IMR-90 (cell line): ENCODE data around the gene C11orf86. TPM values are rescaled to one million over a fixed set of nuclear protein-coding genes. Genes with fewer than 3 reads are reported as not detected.
A peak's percentile ranks its signal among the peaks of the same experiment; 100 is the strongest.

ENCODE experiments used
- ATAC-seq: fragments of 200-7000 bp; cut with Tn5 transposase; 2 replicates; pipeline ENCODE4 v1.9.1; 2020; ENCODE audit warnings: low read depth, mild to moderate bottlenecking, moderate library complexity
- BruUV-seq: library from RNA; stranded (reverse); fragments of 400-500 nt; replicated peaks from 2 replicates; lab custom pipeline; 2021; lab: Mats Ljungman, UMichigan
- CTCF ChIA-PET: fragments of 300-600 bp; formaldehyde crosslinking; extraction: SDS; loops from one replicate; lab custom pipeline; 2021; ENCODE audit warnings: antibody characterized with exemption; lab: Yijun Ruan, JAX
- POLR2A ChIA-PET: fragments of 300-600 bp; sonication (Branson Sonifier 250); formaldehyde crosslinking; loops from one replicate; lab custom pipeline; 2022; ENCODE audit warnings: antibody characterized with exemption; ENCODE audit not compliant: unreplicated experiment; lab: Charles Lee
- DNase-seq: peaks from one replicate; pipeline ENCODE4 v3.0.0; 2013
- H2AFZ ChIP-seq: replicated peaks from 2 replicates; pipeline ENCODE3; 2013; ENCODE audit warnings: low read length, mild to moderate bottlenecking; ENCODE audit not compliant: poor library complexity
- H2AK5ac ChIP-seq: 2 replicates; pipeline ENCODE4 v1.6.1; 2013; ENCODE audit warnings: low read depth, low read length, inconsistent platforms
- H2AK9ac ChIP-seq: replicated peaks from 2 replicates; pipeline ENCODE3; 2013; ENCODE audit warnings: mild to moderate bottlenecking, low read depth, low read length, moderate library complexity; ENCODE audit not compliant: poor library complexity
- H2BK120ac ChIP-seq: 2 replicates; pipeline ENCODE4 v1.6.1; 2013; ENCODE audit warnings: low read depth, low read length, inconsistent platforms
- H2BK15ac ChIP-seq: 3 replicates; pipeline ENCODE4 v1.6.1; 2013; ENCODE audit warnings: low read depth, low read length, inconsistent platforms
- H2BK20ac ChIP-seq: 2 replicates; pipeline ENCODE4 v1.6.1; 2013; ENCODE audit warnings: low read depth, mild to moderate bottlenecking, inconsistent platforms, low read length, moderate library complexity
- H2BK5ac ChIP-seq: 2 replicates; pipeline ENCODE4 v1.6.1; 2013; ENCODE audit warnings: mild to moderate bottlenecking, low read depth, low read length, inconsistent platforms; ENCODE audit not compliant: poor library complexity, severe bottlenecking
- H3K14ac ChIP-seq: replicated peaks from 2 replicates; pipeline ENCODE4 v1.6.1; 2013; ENCODE audit warnings: low read depth, low read length, inconsistent platforms
- H3K18ac ChIP-seq: 2 replicates; pipeline ENCODE4 v1.6.1; 2013; ENCODE audit warnings: low read depth, low read length, control low read depth
- H3K23ac ChIP-seq: 2 replicates; pipeline ENCODE4 v1.6.1; 2013; ENCODE audit warnings: low read depth, low read length, inconsistent platforms
- H3K27ac ChIP-seq: 2 replicates; pipeline ENCODE4 v1.5.1; 2013; ENCODE audit warnings: mild to moderate bottlenecking, control low read depth, low read length; ENCODE audit not compliant: insufficient read depth
- H3K27me3 ChIP-seq: 2 replicates; pipeline ENCODE4 v1.6.1; 2013; ENCODE audit warnings: low read length; ENCODE audit not compliant: control insufficient read depth, insufficient read depth
- H3K36me3 ChIP-seq: 2 replicates; pipeline ENCODE4 v1.6.1; 2013; ENCODE audit warnings: low read length, mixed read lengths; ENCODE audit not compliant: control insufficient read depth, insufficient read depth
- H3K4ac ChIP-seq: 2 replicates; pipeline ENCODE4 v1.6.1; 2013; ENCODE audit warnings: low read depth, low read length, inconsistent platforms
- H3K4me1 ChIP-seq: 2 replicates; pipeline ENCODE4 v1.6.1; 2013; ENCODE audit warnings: low read length, mixed read lengths; ENCODE audit not compliant: control insufficient read depth, insufficient read depth
- H3K4me2 ChIP-seq: 2 replicates; pipeline ENCODE4 v1.6.1; 2013; ENCODE audit warnings: low read depth, mild to moderate bottlenecking, control low read depth, low read length, moderate library complexity
- H3K4me3 ChIP-seq: 2 replicates; pipeline ENCODE4 v1.5.1; 2013; ENCODE audit warnings: low read depth, mild to moderate bottlenecking, control low read depth, low read length, moderate library complexity; ENCODE audit not compliant: insufficient read depth
- H3K56ac ChIP-seq: 2 replicates; pipeline ENCODE4 v1.6.1; 2013; ENCODE audit warnings: low read length, inconsistent platforms; ENCODE audit not compliant: insufficient read depth; ENCODE audit errors: extremely low read depth
- H3K79me1 ChIP-seq, 2 experiments: 2 replicates each; pipeline ENCODE4 v1.6.1; 2013; ENCODE audit warnings: low read length in 2 of 2, inconsistent platforms in 1 of 2, low read depth in 1 of 2
- H3K9ac ChIP-seq: 2 replicates; pipeline ENCODE4 v1.6.1; 2013; ENCODE audit warnings: low read depth, low read length, control low read depth
- H3K9me1 ChIP-seq: 2 replicates; pipeline ENCODE4 v1.6.1; 2013; ENCODE audit warnings: low read length, inconsistent platforms; ENCODE audit not compliant: insufficient read depth
- H3K9me3 ChIP-seq: 2 replicates; pipeline ENCODE4 v1.6.1; 2013; ENCODE audit warnings: low read length; ENCODE audit not compliant: control insufficient read depth, insufficient read depth
- H4K20me1 ChIP-seq: 2 replicates; pipeline ENCODE4 v1.6.1; 2013; ENCODE audit warnings: low read length, inconsistent platforms; ENCODE audit not compliant: insufficient read depth
- H4K5ac ChIP-seq: 2 replicates; pipeline ENCODE4 v1.6.1; 2013; ENCODE audit warnings: mild to moderate bottlenecking, low read depth, low read length, control low read depth
- H4K8ac ChIP-seq, 2 experiments: 2 replicates each; pipeline ENCODE4 v1.6.1; 2013; ENCODE audit warnings: low read depth in 2 of 2, low read length in 2 of 2, control low read depth in 1 of 2, inconsistent platforms in 1 of 2
- H4K91ac ChIP-seq: 2 replicates; pipeline ENCODE4 v1.6.1; 2013; ENCODE audit warnings: low read depth, low read length, inconsistent platforms; ENCODE audit not compliant: insufficient read depth
- BHLHE40 ChIP-seq: fragments of 150-350 bp; IDR thresholded peaks from 2 replicates; pipeline ENCODE4 v1.6.1; 2016; ENCODE audit warnings: mild to moderate bottlenecking, low read depth, low read length
- ELK1 ChIP-seq: fragments of 150-350 bp; IDR thresholded peaks from 2 replicates; pipeline ENCODE4 v1.6.1; 2016; ENCODE audit warnings: low read depth, mild to moderate bottlenecking, low read length, moderate library complexity, borderline replicate concordance
- MAZ ChIP-seq: IDR thresholded peaks from 2 replicates; pipeline ENCODE4 v1.6.1; 2012; ENCODE audit warnings: low read depth, mild to moderate bottlenecking, low read length, improper control_type of control experiment, moderate library complexity, borderline replicate concordance
- MXI1 ChIP-seq: IDR thresholded peaks from 2 replicates; pipeline ENCODE4 v1.6.1; 2012; ENCODE audit warnings: low read depth, mild to moderate bottlenecking, low read length, moderate library complexity, borderline replicate concordance
- NFE2L2 ChIP-seq: fragments of 150-350 bp; IDR thresholded peaks from 2 replicates; pipeline ENCODE4 v1.6.1; 2016; ENCODE audit warnings: low read depth, mild to moderate bottlenecking, low read length
- POLR2A ChIP-seq: IDR thresholded peaks from 2 replicates; pipeline ENCODE4 v1.6.1; 2012; ENCODE audit warnings: mild to moderate bottlenecking, low read depth, low read length
- RFX5 ChIP-seq: IDR thresholded peaks from 2 replicates; pipeline ENCODE4 v1.8.0; 2012; ENCODE audit warnings: low read depth, mild to moderate bottlenecking, low read length, moderate library complexity
- SMC3 ChIP-seq: fragments of 150-350 bp; IDR thresholded peaks from 2 replicates; pipeline ENCODE4 v1.6.1; 2016; ENCODE audit warnings: low read depth, mild to moderate bottlenecking, antibody characterized with exemption, low read length, moderate library complexity
- USF2 ChIP-seq: fragments of 150-350 bp; IDR thresholded peaks from 2 replicates; pipeline ENCODE4 v1.6.1; 2017; ENCODE audit warnings: mild to moderate bottlenecking, antibody characterized with exemption, low read length, low read depth
- WGBS, 2 experiments: methylation state at CpG; one replicate each; pipeline versions ENCODE4 v1.1.5 to v1.1.7; 2013; ENCODE audit warnings: missing lambda C conversion rate in 2 of 2; ENCODE audit not compliant: insufficient read length in 1 of 2; ENCODE audit errors: extremely low coverage in 2 of 2; 5-methylcytosine and 5-hydroxymethylcytosine counted together
- dilution Hi-C: fragments of 300-500 bp; cut with HindIII; formaldehyde crosslinking; loops from one replicate; pipeline ENCODE4 v1.14.3; 2018; ENCODE audit warnings: low sequenced_read_pairs; ENCODE audit not compliant: unreplicated experiment
- in situ Hi-C: fragments of 300-500 bp; cut with MboI; formaldehyde crosslinking; loops from 3 replicates; pipeline ENCODE4 v1.14.3; 2019; ENCODE audit warnings: low sequenced_read_pairs, inconsistent platforms, mixed read lengths
- intact Hi-C: fragments of 100-400 bp; cut with micrococcal nuclease; formaldehyde crosslinking; loops from 2 replicates; pipeline ENCODE4 v1.10.0; 2022
- polyA plus RNA-seq, 3 experiments: library from polyadenylated mRNA; depleted of rRNA; stranded (reverse); fragments of >200 nt; gene quantifications; 2 replicates each; pipeline ENCODE4 v1.2.3, GENCODE V29; 2012; ENCODE audit warnings: low replicate concordance in 1 of 3
- total RNA-seq: library from RNA; depleted of rRNA; stranded (reverse); fragments of >200 nt; gene quantifications from 2 replicates; pipeline ENCODE4 v1.2.3, GENCODE V29; 2012

Gene C11orf86
- total and polyA plus RNA-seq, 2 of the 4 experiments (the other 2 are of a cell fraction), result not detected

GRCh38 chr11:66964495-66964894, 10.6 kb upstream of the C11orf86 start:
- Histone ChIP-seq H3K9me3 (no peaks in the 10 kb centered on the region), H4K8ac (peak overlapping the region; percentile 63 to 73; a peak in 1 of 4 replicates), H4K5ac (peak overlapping the region; percentile 4), H3K27ac (no peak overlapping the region), H3K36me3 (no peaks in the 10 kb centered on the region), H3K56ac (no peak overlapping the region), H3K79me1 (peaks cover 0 to 5% of the 10 kb centered on the region in 2 experiments; a peak in 3 of 4 replicates), H2AK9ac (no peak overlapping the region), H2AK5ac (peak overlapping the region; percentile 88), H2BK120ac (peak overlapping the region; percentile 61; the same call in 1 of the 2 replicates), H4K20me1 (no peaks in the 10 kb centered on the region), H3K23ac (no peak overlapping the region), H3K14ac (0 out of 2 replicates have a peak overlapping the region, but pooled peaks have one; percentile 37), H3K9me1 (peaks cover 11% of the 10 kb centered on the region), H2AFZ (no peak overlapping the region), H3K4me3 (no peak overlapping the region), H4K91ac (peak overlapping the region; percentile 68), H3K27me3 (no peaks in the 10 kb centered on the region), H2BK5ac (no peak overlapping the region), H3K9ac (no peak overlapping the region), H3K18ac (peak overlapping the region; percentile 24; the same call in 1 of the 2 replicates), H2BK15ac (peak overlapping the region; percentile 78; the same call in 1 of the 3 replicates), H3K4me2 (no peak overlapping the region), H2BK20ac (peak overlapping the region; percentile 79; the same call in 1 of the 2 replicates), H3K4ac (peak overlapping the region; percentile 75), H3K4me1 (peaks cover 9% of the 10 kb centered on the region)
- CTCF ChIA-PET, result no interaction called here
- dilution Hi-C loops (no loop called here), in situ Hi-C loops (no loop called here), intact Hi-C loops (no loop called here)
- POLR2A ChIA-PET, result no interaction called here
- ATAC-seq, result no peak
- DNase-seq, result no peak
- no peak for TF ChIP-seq POLR2A
- TF ChIP-seq USF2, result no peak
- no peak for TF ChIP-seq MAZ
- TF ChIP-seq NFE2L2, result no peak
- TF ChIP-seq MXI1, result no peak
- no peak for TF ChIP-seq ELK1
- no peak for TF ChIP-seq SMC3
- no peak for TF ChIP-seq BHLHE40
- no peak for TF ChIP-seq RFX5
- 100% methylated on average over 1 of the region's 3 CpGs; no CpG with 5 or more reads in 1 of the 2 experiments for WGBS, 2 experiments
- no TSS peak for BruUV-seq
